HG03064 (cell line): ENCODE measurements around the gene VPS11.
"Not testable (repeated sequence)": the region's sequence is repeated elsewhere in the genome, so short reads cannot be mapped to it uniquely, and the experiment has no call there.

Experiments used
- ATAC-seq: cut with Tn5 transposase; IDR thresholded peaks from one replicate; pipeline ENCODE4 v1.9.1; 2021; ENCODE audit warnings: low read depth; ENCODE audit not compliant: unreplicated experiment

Gene VPS11

GRCh38 chr11:119034813-119035212 is 32.8 kb upstream of the VPS11 start:
- no peak for ATAC-seq

GRCh38 chr11:119038884-119039283 is 28.7 kb upstream of the VPS11 start:
- no peak for ATAC-seq

- ATAC-seq, result not testable (repeated sequence)
Observed at GRCh38 chr11:119039471-119039870, 28.1 kb upstream of the VPS11 start.

GRCh38 chr11:119041821-119042514 is 25.6 kb upstream of the VPS11 start:
- no peak for ATAC-seq

GRCh38 chr11:119042927-119043326 is 24.7 kb upstream of the VPS11 start:
- no peak for ATAC-seq

- no peak for ATAC-seq
Observed at GRCh38 chr11:119044708-119045107, 22.9 kb upstream of the VPS11 start.

- no peak for ATAC-seq
Observed at GRCh38 chr11:119046489-119046888, 21.1 kb upstream of the VPS11 start.

- ATAC-seq, result no peak
Observed at GRCh38 chr11:119047205-119047604, 20.4 kb upstream of the VPS11 start.

GRCh38 chr11:119048644-119049043 is 19.0 kb upstream of the VPS11 start:
- ATAC-seq, result no peak

GRCh38 chr11:119049081-119049480 is 18.5 kb upstream of the VPS11 start:
- no peak for ATAC-seq

GRCh38 chr11:119051440-119052162 is 16.0 kb upstream of the VPS11 start:
- no peak for ATAC-seq

GRCh38 chr11:119052163-119052814 is 15.3 kb upstream of the VPS11 start:
- no peak for ATAC-seq

GRCh38 chr11:119054418-119054817 is 13.2 kb upstream of the VPS11 start:
- no peak for ATAC-seq

- ATAC-seq, result no peak
Observed at GRCh38 chr11:119055901-119056300, 11.7 kb upstream of the VPS11 start.

GRCh38 chr11:119056421-119056999 is 11.1 kb upstream of the VPS11 start:
- ATAC-seq, result peak; percentile 11

- ATAC-seq, result peak; percentile 90
Observed at GRCh38 chr11:119057000-119057769, 10.4 kb upstream of the VPS11 start, which contains the start of gene HYOU1. Gene HYOU1 (minus strand): TSS chr11:119057205. CDS start chr11:119056160, 1,045 bp downstream.

GRCh38 chr11:119059128-119059527 is 8.5 kb upstream of the VPS11 start:
- not testable (repeated sequence) for ATAC-seq

GRCh38 chr11:119061256-119061655 is 6.4 kb upstream of the VPS11 start:
- ATAC-seq, result no peak

- no peak for ATAC-seq
Observed at GRCh38 chr11:119062779-119063178, 4.8 kb upstream of the VPS11 start.

GRCh38 chr11:119065369-119065768 is 2.2 kb upstream of the VPS11 start:
- ATAC-seq, result no peak
